ENCODE data around the gene SBK3.

- TF ChIP-seq GATA2 (IDR thresholded peaks at IDR 0.05; ENCODE audit: low read depth, low read length), result no peak
- no peak for TF ChIP-seq GATA3 (IDR thresholded peaks at IDR 0.05; ENCODE audit: low read depth, low read length)
Observed at GRCh38 chr19:55500368-55500952, 44.9 kb downstream of the SBK3 start.
